Stimulated activated CD4-positive, alpha-beta T cell treated with anti-CD3 and anti-CD28 coated beads, Interleukin-1b, Interleukin-23, amount 100 ng/mL, for 24 hours (primary cell): ENCODE results near the gene TBX3.

Experiments used
- DNase-seq, 4 experiments: peaks; one replicate each; pipeline ENCODE4 v3.0.0-alpha.2; 2020; ENCODE audit warnings: low read depth in 4 of 4, low spot score in 1 of 4

TBX3 gene

DNA sequence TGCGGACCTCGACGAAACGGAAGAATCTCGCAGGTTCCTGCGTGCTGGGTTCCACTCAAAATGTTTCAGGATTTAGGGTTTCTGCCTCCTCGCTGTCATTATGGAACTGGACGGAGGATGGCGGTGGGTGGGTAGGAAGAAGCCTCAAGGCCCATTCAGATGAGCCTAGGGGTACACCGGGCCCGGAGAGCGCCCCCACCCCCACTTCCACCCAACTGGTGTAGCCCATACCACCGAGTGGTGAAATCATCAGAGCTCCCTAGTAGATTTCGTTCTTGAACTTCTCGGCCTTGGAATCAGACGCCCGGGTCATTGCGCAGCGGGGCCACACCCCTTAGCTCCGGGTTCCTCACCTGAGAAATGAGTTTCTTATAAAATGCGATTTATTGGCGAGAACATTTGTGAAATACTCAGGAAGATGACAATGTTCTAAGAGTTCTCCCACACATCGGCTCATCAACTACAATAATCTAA lies 13.3 kb upstream of the TBX3 start:
- DNase-seq = no peak

DNA sequence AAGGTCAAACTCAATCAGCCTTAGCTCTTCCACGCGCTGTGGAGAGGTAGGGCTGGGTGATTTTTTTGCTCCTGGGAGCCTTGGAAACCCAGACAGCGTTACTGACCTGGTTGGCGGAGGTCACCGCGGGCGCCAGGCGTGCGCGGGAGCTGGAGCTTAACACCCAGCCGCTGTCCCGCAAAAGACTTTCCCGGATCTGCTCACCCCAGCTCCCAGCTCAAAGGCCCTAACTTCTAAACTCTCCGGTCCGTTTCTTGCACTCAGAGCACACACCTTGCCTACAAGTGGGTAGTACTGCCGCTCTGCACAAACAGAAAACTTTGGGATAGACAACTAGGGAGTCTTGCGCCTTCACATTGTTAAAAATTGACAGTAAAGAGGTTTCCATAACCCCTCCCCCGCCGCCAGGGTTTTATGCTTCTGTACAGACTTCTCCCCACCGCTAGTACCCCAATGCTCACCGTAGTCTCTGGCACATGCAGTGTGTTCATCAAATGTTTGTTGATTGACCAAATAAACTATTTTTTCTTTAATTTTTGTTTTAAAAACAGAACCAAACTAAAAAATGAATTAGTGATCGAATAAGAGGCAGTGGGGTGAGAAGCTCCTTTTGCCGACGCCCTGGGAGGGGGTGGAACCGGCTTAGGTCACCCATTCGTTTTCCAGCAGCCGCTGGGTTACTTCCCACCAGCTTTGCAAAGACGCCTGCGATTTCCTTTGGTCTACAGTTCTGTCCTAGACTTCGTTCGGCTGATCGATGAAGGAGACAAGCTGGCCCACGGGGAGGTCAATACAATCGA lies 12.7 kb upstream of the TBX3 start:
- DNase-seq = no peak

DNA sequence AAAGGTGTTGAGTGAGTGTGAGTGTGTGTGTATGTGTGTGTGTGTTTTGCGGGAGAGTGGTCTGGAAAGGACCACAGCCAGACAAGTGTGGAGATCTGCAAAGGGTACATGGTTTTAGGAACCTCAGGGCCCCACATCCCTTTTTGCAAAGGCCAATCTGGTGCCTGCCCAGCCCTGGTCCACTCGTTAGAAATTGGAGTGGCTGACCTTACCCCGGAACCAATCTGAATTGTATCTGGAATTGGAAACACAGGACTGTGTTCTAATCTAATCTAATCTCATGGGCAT lies 11.3 kb upstream of the TBX3 start:
- no peak for DNase-seq

DNA sequence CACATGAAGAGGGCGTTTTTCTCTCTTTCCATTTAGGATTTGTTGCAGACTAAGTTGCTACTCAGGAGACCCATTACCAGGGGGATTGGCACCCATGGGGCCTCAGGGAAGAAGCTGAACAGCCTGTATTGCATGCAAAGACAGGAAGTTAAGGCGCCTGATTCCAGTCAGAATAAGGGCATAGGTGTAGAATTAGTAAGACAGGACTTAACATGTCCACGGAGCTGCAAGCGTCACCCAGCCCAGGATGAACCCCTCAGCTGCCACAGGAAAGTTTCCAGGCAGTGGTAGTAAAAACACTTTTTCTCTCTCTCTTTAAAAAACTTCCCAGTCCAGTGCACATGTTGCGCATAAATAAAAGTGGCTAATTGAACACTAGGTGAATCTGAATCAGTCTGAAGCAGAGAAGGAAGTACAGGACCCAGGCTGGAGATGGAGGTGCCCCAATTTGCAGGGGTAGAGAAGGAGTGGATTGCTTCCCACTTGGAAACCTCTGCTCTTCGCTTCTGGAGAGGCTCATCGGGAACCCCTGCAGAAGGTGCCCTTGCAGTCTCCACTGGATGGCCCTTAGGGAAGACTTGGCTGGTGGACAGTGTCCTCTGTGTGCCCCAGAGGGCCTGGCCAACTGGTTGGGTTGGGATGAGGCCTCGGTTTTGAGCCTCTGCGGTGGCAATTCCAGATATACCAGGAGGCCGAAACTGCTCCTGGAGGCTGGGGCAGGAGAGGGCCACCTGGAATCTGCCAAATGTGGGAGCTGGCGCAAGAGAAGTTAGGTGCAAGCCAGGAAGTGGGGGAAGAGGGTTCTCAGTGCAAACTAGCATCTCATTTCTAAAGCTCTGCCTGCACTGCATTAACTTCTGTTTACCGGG lies 10.7 kb upstream of the TBX3 start:
- no peak for DNase-seq

DNA sequence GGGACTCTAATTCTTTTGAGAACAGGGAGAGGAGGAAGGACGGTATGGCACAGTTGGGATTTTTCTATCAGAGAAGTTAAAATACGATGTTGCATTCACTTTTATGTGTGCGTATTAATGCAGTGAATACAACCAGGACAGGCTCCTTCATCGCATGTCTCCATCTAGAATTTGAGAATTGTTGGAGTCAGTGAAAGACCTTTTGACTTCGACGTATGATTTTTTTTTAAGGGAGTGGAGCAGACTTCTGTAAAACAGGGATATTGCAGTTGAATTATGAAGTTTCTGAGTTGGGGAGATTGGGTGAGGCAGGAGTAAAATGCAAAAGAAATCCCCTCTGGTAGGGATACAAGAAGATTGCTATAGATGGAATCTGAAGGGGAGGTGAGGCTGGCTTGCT lies 9.6 kb upstream of the TBX3 start:
- no peak for DNase-seq

DNA sequence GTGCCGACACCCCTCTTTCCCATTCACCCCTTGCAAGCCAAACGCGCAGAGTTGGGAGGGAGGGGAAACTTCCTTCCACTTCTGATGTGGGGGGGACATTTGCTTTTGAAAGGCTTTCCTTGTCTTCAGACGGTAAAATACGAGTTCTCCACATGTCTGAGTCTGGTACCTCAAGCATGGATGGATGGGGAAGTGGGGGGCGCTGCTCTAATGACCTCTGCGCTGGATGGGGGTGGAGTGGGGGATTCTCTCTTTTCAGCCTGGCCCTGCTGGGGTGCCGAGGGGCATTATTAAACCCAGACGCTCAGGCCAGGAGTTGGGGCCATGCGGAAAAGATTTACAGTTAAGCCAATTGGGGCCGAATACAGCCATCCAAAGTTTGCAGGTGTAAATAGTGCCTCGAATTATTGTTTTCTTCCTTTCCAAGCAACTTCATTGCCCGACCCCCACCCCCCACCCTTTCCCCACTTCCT lies 9.1 kb upstream of the TBX3 start:
- no peak for DNase-seq

DNA sequence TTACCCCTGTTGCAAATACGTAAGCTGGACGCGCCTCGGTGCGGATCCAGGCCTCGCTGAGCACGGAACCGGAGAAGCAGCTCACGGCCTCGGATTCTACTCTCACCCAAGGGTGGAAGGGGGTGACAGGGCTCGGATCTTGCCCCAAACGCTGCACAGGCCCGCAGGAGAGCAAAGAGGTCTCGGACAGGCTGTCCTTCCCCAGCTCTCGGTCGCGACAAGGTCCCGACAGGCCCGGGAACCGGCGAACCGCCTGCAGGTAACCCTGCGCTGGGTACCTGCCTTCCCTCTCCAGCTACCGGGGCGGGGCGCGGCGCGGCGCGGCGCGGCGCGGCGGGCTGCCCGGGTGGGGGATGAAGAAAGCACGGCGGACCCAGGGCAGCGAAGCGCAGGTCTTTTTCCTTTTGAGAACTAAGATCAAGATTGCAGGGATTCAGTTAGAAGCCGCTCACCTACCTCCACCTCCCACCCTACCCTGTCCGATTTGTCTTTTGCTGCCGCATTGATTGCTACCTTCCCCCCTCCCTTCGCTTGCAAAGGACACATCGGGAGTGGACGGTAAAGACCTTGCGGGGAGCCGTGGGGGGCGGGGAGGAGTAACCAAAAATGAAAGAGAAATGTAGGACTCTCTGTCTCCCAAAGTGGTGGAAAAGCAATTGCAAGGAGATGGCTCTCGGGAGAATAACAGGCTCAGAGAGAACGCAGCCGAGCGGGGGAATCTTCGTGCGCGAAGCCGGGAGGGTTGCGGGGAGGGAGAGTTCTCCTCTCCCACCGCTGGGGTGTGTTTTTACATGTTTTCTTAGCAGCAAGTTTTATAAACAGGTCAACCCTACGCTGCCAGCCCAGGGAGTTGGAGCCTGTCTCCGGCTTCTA lies 8.4 kb upstream of the TBX3 start:
- DNase-seq = no peak

DNA sequence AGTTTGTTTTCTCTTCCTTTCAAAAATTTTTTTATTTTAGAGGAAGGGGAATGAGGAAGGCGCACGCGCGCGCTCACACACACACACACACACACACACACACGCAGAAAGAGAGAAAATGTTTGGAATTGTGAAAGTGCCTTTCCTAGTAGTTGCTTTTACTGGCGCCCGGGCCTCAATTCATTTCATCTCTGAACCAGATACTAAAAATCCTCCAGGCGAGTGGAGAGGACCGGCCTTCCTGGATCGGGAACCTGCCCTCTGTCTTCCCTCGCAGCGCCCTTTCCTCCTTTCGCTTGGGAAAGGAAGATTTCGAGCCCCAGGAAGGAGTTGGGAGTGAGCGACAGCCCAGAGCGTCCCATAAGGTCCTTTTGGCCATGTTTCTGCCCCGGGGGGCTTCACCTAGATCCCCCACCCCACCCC lies 7.8 kb upstream of the TBX3 start:
- DNase-seq = no peak

DNA sequence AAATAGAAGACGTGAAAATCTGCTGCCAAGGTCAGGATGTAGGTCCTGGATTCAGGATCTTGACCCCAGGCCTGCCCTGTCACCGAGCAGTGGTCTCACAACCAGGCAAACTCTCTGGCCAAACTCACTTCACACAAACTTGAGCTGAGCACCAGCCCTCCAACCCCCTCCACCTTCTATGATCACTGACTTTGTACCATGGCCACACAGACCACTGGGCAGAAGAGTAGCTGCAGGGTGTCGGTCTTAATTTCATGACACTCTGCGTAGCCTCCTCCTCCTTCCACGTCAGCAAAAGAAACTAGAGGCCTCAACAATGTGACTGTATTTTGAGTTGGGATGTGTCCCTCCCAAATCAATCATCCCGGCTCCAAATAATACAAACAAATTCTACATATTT lies 7.2 kb upstream of the TBX3 start:
- DNase-seq = no peak

DNA sequence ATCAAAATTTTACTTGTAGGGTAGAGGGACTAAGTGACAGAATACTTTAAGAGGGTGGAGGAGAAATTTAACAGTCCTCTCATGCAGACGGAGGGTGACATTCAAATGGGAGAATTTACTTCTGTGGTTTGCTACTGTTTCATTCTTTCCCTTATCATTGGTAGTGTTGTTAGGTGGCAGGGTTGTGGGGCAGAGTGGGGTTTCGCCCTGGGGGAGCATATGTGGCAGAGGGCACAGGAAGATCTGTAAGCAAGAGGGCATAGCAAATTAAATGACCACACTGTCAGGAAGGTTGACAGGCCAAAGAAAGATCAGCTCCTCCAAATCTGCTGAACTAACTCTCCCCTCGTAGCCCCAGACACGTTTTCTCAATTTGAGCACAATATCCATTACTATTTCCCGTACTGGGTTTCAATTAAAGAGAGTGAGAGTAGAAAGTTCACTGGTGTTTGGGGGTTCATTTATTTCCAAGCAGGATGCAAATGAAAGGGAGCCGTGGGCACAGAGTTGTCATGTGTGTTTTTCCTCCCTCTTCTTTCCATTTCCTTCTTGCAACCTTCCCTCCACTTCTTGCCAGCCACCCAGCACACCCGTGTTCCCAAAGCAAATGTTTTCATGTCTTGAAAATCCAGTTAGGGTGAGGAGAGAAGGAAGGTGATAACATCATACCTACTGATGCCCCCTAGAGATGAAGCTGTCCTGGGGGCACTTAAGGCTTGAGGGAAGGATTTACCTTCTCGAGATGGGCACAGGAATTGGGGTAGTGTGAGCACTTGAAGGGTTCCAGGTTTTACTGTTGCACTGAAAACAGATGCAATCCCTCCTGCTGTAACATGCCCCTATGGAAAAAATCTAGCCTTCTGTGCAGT lies 6.5 kb upstream of the TBX3 start:
- no peak for DNase-seq

DNA sequence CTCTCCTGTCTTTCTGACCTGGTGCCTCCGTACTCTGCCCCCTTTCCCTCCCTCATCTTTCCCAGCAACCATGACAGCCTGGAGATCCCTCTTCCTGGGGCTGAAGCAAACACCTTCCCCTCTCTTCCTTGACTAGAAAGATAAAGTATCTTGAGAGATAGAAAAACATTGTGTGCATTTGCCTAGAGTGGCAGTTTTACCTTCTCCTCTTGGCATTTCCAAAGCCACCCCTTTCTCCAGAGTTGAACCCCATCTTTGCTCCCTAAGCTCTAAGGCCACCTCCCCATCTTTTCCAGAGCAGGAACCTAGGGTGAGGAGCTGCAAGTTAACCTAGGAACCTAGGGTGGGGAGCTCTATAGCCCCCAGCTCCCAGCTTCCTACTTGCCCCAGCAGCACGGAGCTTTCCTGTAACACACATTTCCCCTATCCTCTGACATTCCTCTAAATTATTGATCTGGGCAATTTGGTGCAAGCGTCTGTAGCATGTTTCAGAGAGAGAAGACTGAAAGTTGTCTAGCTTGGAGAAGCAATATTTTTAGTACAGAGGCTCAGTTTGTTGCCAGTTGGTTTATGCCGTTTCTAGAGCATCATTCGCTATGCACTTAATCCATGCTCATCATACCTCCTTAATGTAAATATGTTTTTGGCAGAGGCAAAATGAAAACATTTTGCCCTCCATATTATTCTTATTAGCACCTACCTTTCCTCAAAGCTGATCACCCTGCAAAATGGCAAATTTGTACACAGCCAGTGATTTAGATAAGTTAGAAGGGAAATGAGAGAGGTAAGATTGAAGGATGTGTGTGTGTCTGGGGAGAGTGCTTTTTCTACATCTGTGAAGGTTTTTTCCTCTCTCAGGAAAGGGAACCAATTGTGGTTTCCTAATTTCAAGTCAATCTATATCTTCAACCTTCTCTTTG lies 5.4 kb upstream of the TBX3 start:
- no peak for DNase-seq

DNA sequence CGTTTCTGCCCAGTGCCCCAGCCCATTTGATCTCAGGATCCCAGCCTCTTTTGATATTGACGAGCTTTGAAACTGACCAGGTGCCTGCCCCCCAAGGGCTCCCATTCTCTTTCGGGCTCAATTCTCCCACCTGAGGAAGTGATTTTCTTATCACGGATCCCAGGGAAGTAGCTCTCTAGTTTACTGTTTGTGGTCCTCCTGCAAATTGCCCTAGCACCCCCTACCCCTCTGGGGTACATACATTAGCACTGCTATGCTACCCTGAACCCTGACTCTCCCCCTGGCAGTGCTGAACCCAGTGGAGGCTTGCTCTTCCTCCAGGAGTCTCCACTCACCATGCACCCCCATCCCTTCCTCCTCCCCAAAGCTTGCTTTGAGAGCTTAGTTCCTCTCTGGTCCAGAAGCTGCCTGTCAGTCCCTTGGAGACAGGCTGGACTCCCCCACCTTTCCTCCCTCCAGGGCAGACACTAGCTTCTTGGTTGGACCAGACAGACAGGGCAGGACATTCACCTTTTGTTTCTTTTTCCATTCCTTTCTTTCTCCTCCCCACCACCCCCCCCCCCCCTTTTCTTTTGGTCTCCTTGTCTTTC lies 4.4 kb upstream of the TBX3 start:
- no peak for DNase-seq

DNA sequence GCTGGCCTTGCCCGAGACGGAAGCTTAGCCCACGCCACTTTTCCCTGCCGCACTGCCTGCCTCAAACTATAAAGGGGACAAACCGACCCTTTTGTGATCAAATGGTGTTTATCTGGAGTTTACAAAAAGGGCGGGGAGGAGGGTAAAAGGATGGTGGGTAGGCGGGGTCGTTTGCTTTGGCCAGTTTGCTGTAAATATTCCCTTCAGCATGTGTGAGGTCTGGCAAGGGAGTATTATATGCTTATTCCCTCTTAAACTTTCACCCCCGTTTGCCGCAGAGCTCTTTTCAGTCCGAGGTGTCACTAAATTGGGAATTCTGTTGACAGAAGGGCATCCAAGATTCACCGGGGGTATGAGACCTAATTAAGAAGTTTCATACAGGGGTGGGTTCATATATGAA lies 3.8 kb upstream of the TBX3 start:
- no peak for DNase-seq

DNA sequence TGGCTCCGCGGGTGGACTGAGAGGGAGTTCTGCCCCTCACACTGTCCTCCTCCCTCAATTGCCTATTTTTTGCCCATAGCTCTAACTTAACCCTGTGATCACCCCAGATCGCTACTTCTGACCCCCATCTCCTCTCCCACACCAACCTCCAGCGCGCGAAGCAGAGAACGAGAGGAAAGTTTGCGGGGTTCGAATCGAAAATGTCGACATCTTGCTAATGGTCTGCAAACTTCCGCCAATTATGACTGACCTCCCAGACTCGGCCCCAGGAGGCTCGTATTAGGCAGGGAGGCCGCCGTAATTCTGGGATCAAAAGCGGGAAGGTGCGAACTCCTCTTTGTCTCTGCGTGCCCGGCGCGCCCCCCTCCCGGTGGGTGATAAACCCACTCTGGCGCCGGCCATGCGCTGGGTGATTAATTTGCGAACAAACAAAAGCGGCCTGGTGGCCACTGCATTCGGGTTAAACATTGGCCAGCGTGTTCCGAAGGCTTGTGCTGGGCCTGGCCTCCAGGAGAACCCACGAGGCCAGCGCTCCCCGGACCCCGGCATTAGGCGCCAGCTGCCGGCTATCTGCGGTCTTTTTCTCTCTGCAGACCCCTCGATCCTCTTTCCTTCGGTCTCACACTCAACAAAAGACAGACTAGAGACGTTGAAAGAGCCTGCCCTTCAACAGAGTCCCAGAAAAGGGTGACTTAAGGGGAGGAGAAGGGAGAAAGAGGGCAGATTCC lies 3.0 kb upstream of the TBX3 start:
- no peak for DNase-seq

DNA sequence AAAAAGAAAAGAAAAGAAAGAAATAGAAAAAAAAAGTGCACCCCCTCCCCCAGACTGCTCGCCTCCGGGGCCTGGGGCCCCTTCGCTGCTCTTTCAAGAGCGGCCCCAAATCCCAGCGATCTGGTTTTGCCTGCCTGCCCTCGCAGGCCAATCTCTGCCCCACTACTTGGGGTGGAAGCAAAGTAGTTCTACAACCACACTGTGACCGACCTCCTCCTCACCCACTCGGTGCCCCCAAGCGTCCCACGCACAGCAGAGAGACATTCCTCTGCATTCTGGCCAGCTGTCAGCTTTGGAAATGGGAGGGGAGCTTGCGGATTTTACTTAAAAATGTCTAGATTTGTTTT lies 2.4 kb upstream of the TBX3 start:
- DNase-seq = no peak

DNA sequence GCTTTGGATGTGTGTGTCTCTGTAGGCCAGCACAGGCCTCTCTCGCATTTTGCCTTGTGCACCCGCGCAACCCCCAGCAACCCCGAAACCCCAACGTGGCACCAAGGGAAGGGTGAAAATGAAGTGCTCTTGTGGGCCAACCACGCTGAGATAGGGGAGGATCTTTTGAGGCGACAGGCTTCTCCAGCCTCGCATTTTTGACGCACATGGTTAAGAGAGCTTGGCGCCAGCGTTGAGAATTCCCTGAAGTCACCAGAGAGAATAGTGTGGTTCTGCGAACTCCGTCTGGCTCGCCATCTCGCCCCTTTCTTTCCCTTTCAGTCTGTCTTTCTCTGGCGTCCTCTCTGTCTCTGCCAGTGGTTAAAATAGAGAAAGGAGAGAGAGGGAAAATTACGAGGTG lies 1.9 kb upstream of the TBX3 start:
- no peak for DNase-seq

DNA sequence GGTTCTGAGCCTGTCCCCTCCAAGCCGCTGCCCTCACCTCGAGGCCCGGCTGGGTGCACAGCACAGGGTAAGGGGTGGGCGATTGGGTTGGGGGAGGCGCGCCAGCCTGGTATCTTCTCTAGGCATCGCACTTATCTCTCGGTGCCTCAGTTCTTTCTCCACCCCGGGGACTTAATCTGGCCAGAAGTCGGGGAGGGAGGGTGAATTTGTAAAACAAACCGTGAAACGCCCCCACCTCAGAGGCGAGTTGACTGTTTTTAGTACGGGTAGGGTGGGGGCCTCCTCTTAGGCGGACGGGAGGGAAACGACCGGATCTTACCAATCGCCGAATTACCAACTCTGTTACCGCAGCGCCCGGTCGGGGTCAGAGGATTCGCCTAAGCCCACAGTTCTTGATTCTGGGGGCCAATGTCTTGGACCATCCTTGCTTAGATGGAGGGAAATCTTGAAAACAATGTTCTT lies 1.4 kb upstream of the TBX3 start:
- no peak for DNase-seq

DNA sequence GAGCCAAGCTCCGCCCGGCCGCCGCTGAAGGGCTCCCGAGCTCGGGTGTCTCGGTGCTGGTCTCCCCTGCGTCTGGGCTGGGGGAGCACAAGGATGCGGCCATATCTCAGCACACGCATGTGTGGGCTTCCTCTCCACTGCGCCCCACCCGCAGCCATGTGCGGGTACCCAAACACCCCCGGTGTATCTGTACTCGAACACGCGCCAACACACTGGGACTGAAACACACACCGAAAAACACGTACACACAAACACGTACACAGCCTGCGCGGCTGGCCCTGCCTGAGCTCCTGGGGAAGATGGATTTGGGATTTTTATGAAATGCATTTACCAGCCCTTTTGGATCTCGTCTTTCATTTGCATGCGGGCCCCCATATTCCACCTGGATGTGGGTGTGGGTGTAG lies 897 bp upstream of the TBX3 start:
- DNase-seq = no peak
